Endothelial cell of coronary artery (primary cell): Measurements from ENCODE around the gene XIRP1. TPM values are rescaled to one million over a fixed set of nuclear protein-coding genes. Genes with fewer than 3 reads are reported as not detected.

Experiments used
- total RNA-seq: library from RNA; depleted of rRNA; stranded (reverse); fragments of >200 nt; gene quantifications from 2 replicates; pipeline ENCODE4 v1.2.3, GENCODE V29; 2014

Gene XIRP1, protein sequence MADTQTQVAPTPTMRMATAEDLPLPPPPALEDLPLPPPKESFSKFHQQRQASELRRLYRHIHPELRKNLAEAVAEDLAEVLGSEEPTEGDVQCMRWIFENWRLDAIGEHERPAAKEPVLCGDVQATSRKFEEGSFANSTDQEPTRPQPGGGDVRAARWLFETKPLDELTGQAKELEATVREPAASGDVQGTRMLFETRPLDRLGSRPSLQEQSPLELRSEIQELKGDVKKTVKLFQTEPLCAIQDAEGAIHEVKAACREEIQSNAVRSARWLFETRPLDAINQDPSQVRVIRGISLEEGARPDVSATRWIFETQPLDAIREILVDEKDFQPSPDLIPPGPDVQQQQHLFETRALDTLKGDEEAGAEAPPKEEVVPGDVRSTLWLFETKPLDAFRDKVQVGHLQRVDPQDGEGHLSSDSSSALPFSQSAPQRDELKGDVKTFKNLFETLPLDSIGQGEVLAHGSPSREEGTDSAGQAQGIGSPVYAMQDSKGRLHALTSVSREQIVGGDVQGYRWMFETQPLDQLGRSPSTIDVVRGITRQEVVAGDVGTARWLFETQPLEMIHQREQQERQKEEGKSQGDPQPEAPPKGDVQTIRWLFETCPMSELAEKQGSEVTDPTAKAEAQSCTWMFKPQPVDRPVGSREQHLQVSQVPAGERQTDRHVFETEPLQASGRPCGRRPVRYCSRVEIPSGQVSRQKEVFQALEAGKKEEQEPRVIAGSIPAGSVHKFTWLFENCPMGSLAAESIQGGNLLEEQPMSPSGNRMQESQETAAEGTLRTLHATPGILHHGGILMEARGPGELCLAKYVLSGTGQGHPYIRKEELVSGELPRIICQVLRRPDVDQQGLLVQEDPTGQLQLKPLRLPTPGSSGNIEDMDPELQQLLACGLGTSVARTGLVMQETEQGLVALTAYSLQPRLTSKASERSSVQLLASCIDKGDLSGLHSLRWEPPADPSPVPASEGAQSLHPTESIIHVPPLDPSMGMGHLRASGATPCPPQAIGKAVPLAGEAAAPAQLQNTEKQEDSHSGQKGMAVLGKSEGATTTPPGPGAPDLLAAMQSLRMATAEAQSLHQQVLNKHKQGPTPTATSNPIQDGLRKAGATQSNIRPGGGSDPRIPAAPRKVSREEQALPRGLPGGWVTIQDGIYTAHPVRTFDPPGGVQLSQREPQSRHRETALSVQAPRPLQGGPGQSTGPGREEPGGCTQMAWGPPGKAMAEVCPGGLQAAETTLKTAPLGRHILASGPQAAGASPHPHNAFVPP (N-terminal part only)
- total RNA-seq = not detected in 2 replicates

GRCh38 chr3:39192490-39193092, at the start of gene XIRP1:
Gene XIRP1, minus strand, starts transcription at chr3:39192595. Its CDS starts 3,150 bp downstream, at chr3:39189445.

Other genes starting within 250 kb of the XIRP1 start
- gene SCN11A, start 140.7 kb downstream of the XIRP1 start, total RNA-seq = 0.09 TPM in 1 of 2 replicates, not detected in the other
- 26.4 and 33.6 TPM in 2 replicates for gene WDR48, start 140.6 kb downstream of the XIRP1 start, total RNA-seq
- gene GORASP1, start 85.0 kb downstream of the XIRP1 start, total RNA-seq = 27.5 and 40.8 TPM in 2 replicates
- 1.7 and 1.8 TPM in 2 replicates for gene TTC21A, start 84.9 kb downstream of the XIRP1 start, total RNA-seq
- 13.0 and 16.4 TPM in 2 replicates for gene CSRNP1, start 39.0 kb downstream of the XIRP1 start, total RNA-seq
- not detected in 2 replicates for gene CX3CR1, start 87.4 kb upstream of the XIRP1 start, total RNA-seq
- not detected in 2 replicates for gene CCR8, start 137.1 kb upstream of the XIRP1 start, total RNA-seq
- 15.5 and 15.7 TPM in 2 replicates for gene SLC25A38, start 190.8 kb upstream of the XIRP1 start, total RNA-seq
- 1,125 and 1,557 TPM in 2 replicates for gene RPSA, start 214.1 kb upstream of the XIRP1 start, total RNA-seq